A673 (cell line): ENCODE measurements around the gene SNED1. TPM values are rescaled to one million over a fixed set of nuclear protein-coding genes. Genes with fewer than 3 reads are reported as not detected.

Experiments used
- BruUV-seq: library from RNA; stranded (reverse); fragments of 400-500 nt; replicated peaks from 2 replicates; lab custom pipeline; 2021; lab: Mats Ljungman, UMichigan
- CTCF ChIA-PET: fragments of 300-600 bp; sonication (Branson Sonifier 250); formaldehyde crosslinking; loops from one replicate; lab custom pipeline; 2022; ENCODE audit warnings: antibody characterized with exemption; lab: Charles Lee
- POLR2A ChIA-PET: fragments of 300-600 bp; sonication (Branson Sonifier 250); formaldehyde crosslinking; loops from one replicate; lab custom pipeline; 2022; ENCODE audit warnings: antibody characterized with exemption; ENCODE audit not compliant: low non-redundant PET; lab: Charles Lee
- DNase-seq: peaks from one replicate; pipeline ENCODE4 v3.0.0-alpha.2; 2015; ENCODE audit warnings: low spot score
- H3K27ac ChIP-seq: fragments of 200-600 bp; sonication (generic); 2 replicates; pipeline ENCODE4 v1.5.1; 2016; ENCODE audit warnings: mixed run types, low read depth, mild to moderate bottlenecking, mixed read lengths, antibody characterized with exemption, low read length; ENCODE audit not compliant: poor library complexity, severe bottlenecking
- H3K27me3 ChIP-seq: fragments of 200-600 bp; sonication (generic); replicated peaks from 2 replicates; pipeline ENCODE4 v1.6.1; 2017; ENCODE audit warnings: mixed run types, low read depth, mild to moderate bottlenecking, mixed read lengths, antibody characterized with exemption, low read length; ENCODE audit not compliant: insufficient read depth, poor library complexity
- H3K36me3 ChIP-seq: fragments of 200-600 bp; sonication (generic); 2 replicates; pipeline ENCODE4 v1.6.1; 2016; ENCODE audit warnings: mixed run types, mild to moderate bottlenecking, mixed read lengths, antibody characterized with exemption, low read length; ENCODE audit not compliant: insufficient read depth, poor library complexity, severe bottlenecking
- H3K4me1 ChIP-seq: fragments of 200-600 bp; sonication (generic); 2 replicates; pipeline ENCODE4 v1.6.1; 2017; ENCODE audit warnings: mixed run types, mild to moderate bottlenecking, mixed read lengths, antibody characterized with exemption, low read length; ENCODE audit not compliant: insufficient read depth, poor library complexity, severe bottlenecking
- H3K4me3 ChIP-seq: fragments of 200-600 bp; sonication (generic); 2 replicates; pipeline ENCODE4 v1.5.1; 2016; ENCODE audit warnings: low read depth, mixed run types, mild to moderate bottlenecking, mixed read lengths, low read length; ENCODE audit not compliant: poor library complexity, severe bottlenecking
- H3K9me3 ChIP-seq: fragments of 200-600 bp; sonication (generic); 2 replicates; pipeline ENCODE4 v1.6.1; 2016; ENCODE audit warnings: mixed run types, low read depth, mild to moderate bottlenecking, mixed read lengths, antibody characterized with exemption, low read length; ENCODE audit not compliant: poor library complexity, severe bottlenecking
- CTCF ChIP-seq: fragments of 300-800, 200-600 bp; sonication (generic); conservative IDR thresholded peaks from 2 replicates; pipeline ENCODE4 v1.5.1; 2017; ENCODE audit warnings: low read depth, mild to moderate bottlenecking, antibody characterized with exemption, low read length, moderate library complexity, mixed read lengths
- EZH2 ChIP-seq: fragments of 200-600 bp; sonication (generic); IDR thresholded peaks from 2 replicates; pipeline ENCODE4 v1.6.1; 2017; ENCODE audit warnings: borderline replicate concordance, low read depth, mild to moderate bottlenecking, mixed read lengths, antibody characterized with exemption, low read length; ENCODE audit not compliant: poor library complexity, severe bottlenecking
- intact Hi-C: fragments of 100-400 bp; cut with micrococcal nuclease; formaldehyde crosslinking; loops from one replicate; pipeline ENCODE4 v1.10.0; 2022; ENCODE audit not compliant: unreplicated experiment
- total RNA-seq: library from RNA; stranded (reverse); gene quantifications from 2 replicates; pipeline ENCODE4 v1.2.3, GENCODE V29; 2021

SNED1 gene
- total RNA-seq, 1 experiment from 2014 or later: 3.0 TPM

GRCh38 chr2:241125626-241126025, 127.2 kb downstream of the SNED1 start:
- Histone ChIP-seq H3K27me3 (no peaks in the 10 kb centered on the region), H3K4me1 (no peaks in the 10 kb centered on the region), H3K9me3 (no peaks in the 10 kb centered on the region), H3K27ac (no peak overlapping the region), H3K4me3 (no peak overlapping the region), H3K36me3 (peaks cover 11% of the 10 kb centered on the region)
- ChIA-PET CTCF (no interaction called here), POLR2A (no interaction called here)
- TF ChIP-seq EZH2 (no peak), CTCF (no peak)
- no peak for DNase-seq
- intact Hi-C loops: no loop called here
- BruUV-seq: no TSS peak

GRCh38 chr2:241126201-241126611, 127.8 kb downstream of the SNED1 start:
- intact Hi-C loops: no loop called here
- Histone ChIP-seq H3K36me3 (peaks cover 5% of the 10 kb centered on the region), H3K4me3 (no peak overlapping the region), H3K27me3 (no peaks in the 10 kb centered on the region), H3K27ac (no peak overlapping the region), H3K9me3 (no peaks in the 10 kb centered on the region), H3K4me1 (no peaks in the 10 kb centered on the region)
- CTCF ChIA-PET: no interaction called here
- BruUV-seq: no TSS peak
- POLR2A ChIA-PET: no interaction called here
- no peak for TF ChIP-seq EZH2
- TF ChIP-seq CTCF: no peak
- no peak for DNase-seq

GRCh38 chr2:241126771-241127202, 128.4 kb downstream of the SNED1 start:
- H3K4me1 ChIP-seq: no peaks in the 10 kb centered on the region
- no peak for TF ChIP-seq CTCF
- TF ChIP-seq EZH2: no peak
- ChIA-PET CTCF (no interaction called here), POLR2A (no interaction called here)
- no peak overlapping the region for H3K4me3 ChIP-seq
- no peak overlapping the region for H3K27ac ChIP-seq
- peaks cover 3% of the 10 kb centered on the region for H3K36me3 ChIP-seq
- no peaks in the 10 kb centered on the region for H3K9me3 ChIP-seq
- BruUV-seq: TSS peak; percentile 26
- H3K27me3 ChIP-seq: no peaks in the 10 kb centered on the region
- intact Hi-C loops: no loop called here
- no peak for DNase-seq
